Measurements from ENCODE around the gene UBQLN1.

The UBQLN1 gene

DNA sequence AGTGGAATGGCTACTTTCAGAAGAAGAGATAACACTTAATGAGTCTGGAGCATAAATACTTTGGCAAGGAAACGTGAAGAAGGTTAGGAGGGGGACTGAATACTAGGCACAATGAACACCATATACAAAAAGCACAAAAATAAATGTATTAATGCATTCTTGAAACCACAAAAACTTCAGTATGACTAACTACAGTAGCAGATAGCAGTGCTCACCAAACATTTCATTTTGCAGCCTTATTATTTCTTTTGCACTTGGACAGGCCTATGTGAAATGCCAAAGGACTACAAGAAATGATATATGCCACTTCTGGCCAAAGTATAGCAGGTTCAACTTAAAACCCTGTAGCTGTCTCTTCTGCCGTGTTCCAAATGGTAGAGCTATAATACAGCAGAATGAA lies 26.3 kb downstream of the UBQLN1 start:
- no peak for DNase-seq

DNA sequence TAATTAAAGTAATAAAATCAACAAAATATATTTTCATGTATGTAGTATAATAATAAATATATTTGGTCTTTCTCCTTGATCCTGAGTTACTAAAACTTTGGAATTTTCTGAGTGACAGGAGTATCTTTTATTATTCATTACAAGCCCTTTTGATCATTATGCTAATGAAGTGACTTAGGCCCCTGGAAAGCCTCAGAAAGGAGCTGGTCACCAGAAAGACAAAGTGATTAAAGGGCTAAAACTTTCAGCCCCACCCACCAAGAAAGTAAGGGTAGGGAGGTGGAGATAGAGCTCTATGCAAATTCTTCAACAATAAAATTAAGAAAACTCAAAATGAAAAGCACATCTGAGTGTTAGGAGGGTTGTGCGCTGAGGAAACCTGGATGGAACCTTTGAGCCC lies 27.5 kb downstream of the UBQLN1 start:
- DNase-seq, result no peak

DNA sequence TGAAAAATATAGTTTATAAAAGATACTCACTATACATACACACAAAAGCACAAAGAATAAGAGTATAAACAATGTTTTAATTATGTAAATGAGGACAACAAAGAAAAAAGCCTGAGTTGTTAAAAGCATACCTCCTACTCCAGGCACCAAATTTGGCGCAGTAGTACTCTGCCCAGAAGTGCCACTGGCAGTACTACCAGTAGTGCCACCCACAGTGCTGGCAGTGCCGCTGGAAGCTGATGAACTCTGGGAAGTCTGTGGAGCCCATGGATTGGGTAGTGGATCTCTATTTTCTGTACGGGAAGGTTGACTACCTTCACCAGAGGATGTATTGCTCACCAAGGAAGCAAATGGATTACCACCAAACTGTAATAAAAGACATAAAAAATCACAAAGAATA lies 30.2 kb downstream of the UBQLN1 start:
- DNase-seq, result no peak

DNA sequence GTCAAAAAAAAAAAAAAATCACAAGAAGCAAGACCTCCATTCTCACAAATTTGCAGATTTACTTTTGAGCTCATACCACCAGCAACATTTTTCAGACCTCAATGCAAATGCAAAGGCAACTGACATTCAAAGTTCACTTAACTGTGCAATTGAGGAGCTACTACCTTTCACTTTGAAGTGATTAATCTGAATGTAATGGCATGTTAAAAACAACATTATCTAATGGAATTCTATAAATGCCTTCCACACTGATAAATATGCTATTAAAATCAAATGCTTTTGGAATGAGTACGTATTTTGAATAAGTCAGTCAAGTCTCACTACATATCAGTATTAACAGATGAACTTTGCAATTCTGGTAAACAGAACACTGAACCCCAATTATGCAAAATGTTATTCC lies 32.3 kb downstream of the UBQLN1 start:
- DNase-seq, result no peak

DNA sequence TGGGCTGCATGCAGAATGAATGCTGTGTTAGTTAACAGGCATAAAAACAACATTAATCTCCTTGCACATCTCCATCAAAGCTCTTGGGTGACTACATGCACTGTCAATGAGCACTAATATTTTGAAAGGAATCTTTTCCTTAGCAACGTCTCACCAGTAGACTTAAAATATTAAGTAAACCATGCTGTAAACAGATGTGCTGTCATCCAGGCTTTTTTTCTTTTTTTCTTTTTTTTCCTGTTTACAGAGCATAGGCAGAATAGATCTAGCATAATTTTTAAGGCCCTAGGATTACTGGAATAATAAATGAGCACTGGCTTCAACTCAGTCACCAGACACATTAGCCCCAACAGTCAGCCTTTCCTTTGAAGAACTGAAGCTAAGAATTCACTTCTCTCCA lies 36.3 kb downstream of the UBQLN1 start:
- DNase-seq, result no peak

DNA sequence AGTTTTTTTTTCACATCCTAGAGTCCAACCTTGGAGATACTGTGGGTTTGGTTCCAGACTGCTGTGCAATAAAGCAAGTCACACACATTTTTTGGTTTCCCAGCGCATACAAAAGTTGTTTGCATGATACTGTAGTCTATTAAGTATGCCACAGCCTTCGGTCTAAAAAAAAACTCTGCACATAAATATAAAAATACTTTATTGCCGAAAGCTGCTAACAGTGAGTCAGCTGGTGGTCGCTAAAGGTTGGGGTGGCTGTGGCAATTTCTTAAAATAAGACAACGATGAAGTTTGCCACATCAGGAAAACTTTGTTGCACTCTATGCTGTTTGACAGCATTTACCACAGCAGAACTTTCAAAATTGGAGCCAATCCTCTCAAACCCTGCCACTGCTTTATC lies 37.4 kb downstream of the UBQLN1 start:
- DNase-seq, result no peak

DNA sequence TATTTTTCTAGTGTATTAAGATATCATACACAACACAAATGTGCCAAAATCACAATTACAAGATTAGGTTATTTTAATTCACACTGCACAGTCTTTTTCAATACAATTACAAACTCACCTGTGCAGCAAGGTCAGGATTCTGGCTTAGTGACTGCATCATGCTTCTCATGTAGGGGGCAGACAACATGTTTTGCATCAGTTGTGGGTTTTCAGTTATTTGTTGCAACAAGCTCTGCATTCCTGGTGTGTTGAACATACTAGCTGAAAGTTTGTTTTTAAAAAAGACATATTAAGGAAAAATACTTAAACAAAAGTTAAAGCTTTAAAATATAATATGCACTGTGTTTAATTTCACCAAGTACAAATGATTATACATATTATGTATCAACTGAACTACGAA lies 38.7 kb downstream of the UBQLN1 start:
- DNase-seq, result no peak

DNA sequence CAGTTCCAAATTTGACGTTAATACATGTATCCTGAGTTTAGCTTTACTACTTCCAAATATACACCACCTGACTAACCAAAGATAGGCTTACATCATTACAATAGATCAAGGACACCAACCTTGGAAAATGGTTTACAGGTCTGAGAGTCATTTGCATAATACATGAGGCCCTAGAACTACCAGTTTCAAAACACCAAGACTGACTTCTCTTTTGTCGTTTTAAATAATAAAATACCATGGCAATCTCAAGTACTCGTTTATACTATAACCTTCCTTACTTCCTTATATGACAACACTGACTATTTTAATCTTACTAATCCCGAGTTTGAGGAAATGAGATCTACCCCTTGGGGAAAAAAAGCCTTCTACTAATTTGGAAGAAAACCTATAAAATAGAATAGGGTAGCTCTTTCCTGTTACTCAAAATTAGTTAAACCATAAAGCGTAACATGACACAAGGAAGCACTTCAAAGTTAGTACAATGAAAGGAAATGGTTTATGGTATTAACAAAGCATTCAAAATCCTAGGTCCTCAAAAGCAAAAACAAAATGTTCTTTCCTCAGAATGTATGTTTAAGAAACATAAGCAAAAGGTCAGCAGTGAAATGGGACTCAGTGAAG lies 42.1 kb downstream of the UBQLN1 start:
- DNase-seq, result no peak

DNA sequence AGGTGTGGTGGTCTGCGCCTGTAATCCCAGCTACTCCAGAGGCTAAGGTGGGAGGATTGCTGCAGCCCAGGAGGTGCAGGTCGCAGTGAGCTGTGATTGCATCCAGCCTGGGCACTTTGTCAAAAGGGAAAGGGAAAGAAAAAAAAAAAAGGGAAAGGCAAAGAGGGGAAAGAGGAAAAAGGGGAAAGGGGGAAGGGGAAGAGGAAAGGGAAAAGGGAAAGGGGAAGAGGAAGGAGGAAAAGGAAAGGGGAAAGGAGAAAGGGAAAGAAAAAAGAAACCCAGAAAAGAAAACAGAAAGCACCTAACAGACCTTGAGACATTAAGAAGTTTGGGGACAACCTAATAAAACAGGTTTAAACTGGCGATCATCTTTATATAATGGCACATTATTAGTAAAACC lies 44.8 kb downstream of the UBQLN1 start:
- DNase-seq, result no peak

DNA sequence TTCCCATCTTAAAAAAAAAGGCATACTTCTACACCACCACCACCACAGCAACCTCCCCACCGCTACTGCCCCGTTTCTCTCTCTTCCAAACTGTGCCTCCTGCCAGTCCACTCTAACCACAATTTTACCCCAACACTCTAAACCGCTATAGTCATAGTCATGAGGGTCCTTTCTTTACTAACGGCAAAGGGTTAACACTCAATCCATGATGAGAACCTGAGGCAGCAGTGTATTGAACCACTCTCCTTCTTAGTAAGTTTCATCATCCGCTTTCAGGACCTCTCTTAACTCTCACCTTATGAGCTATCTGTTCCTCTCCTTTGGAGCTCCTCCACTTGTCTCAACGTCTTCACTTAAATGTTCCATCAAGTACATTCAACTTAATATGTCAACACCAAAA lies 50.8 kb downstream of the UBQLN1 start:
- no peak for DNase-seq

DNA sequence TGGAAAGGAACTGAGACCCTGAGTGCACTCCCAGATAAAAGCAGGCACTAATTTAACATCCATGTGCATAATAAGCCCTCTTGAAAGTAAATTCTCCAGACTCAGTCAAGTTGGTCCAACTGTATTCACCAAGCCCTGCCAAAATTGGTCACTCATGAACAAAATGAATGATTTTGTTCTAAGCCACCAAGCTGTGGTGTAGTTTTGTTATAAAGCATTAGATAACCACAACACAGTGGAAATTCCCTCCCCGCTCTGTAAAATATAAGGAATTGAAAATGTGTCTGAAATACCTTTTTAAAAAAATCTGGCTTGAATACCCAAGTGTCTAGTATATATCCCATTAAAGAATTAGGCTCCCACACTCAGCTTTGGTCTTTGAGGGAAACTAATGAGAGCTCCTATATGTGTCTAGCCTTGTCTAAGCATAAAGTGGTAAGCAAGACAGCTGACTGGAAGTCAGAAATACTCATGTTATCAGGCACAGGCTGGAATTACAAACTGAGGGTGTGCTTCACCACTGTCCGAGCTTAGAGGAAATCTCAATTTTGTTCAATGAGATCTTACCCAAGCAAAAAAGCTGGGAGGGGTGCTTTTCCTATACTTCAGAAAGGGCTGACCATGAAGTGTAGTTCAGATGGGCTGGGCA lies 51.6 kb downstream of the UBQLN1 start:
- no peak for DNase-seq

DNA sequence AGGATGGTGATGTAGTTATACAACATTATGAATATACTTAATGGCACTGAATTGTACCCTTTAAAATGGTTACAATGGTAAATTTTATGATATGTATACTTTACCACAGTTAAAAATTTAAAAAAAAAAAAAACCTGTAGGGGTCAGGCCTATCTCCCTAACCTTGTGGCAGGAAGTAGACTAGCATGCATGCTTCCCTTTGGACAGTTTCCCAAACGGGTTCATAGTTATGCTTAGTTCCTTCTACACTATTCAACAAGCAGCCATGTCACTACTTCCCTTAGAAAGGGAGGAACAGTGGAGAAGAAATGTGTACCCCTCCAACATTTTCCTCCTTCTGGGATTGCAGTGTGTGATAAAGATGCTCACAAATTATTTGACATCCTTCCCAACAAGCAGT lies 52.3 kb downstream of the UBQLN1 start:
- no peak for DNase-seq

DNA sequence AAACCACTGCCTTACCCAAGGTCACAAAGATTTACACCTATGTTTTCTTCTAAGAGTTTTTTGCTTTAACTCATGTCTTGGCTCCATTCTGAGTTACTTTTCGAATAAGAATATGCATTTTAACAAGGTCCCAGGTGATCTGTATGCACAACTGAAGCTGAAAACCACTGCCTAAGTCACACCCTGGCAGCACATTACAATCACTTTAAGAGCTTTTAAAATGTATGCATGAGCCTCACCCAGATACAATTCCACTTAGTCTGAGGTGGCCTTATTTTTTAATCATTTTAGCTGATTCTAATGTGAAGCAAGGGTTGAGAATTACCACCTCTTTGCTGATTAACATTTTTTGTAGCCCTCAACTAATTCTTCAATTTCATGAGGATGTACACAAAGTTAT lies 55.3 kb downstream of the UBQLN1 start:
- no peak for DNase-seq

DNA sequence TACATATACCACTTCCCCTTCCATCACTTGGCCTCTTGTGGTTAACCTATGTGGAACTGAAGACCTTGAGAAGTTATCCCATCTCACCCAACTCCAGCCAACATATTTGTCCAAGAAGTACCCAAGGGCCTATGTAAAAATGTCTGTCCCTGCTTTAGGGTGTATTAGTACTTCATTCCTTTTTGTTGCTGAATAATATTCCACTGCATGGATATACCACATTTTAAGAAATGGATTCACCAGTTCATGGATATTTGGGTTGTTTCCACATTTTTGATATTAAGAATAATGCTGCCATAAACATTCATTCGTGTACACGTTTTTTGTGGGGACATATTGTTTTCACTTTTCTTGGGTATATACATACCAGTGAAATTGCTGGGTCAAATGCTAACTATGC lies 56.2 kb downstream of the UBQLN1 start:
- DNase-seq, result no peak

DNA sequence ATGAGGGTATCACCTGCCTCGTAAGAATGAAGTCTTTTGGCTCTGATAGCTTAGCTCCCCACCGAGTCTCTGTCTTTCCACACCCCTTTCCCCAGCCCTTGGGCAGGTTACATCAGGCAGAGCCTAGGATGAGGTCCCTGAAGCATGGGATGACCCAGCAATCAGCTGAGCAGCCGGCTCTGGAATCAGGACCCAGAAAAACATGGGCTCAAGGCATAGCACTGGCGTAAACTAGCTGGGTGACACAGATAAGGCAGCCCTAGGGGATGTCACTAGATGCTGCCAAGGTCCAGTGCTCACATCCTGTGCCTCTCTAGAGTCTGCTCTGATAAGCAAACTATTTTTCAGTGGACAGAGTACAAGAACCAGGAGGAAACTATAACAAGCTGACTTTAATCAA lies 58.2 kb downstream of the UBQLN1 start:
- no peak for DNase-seq

DNA sequence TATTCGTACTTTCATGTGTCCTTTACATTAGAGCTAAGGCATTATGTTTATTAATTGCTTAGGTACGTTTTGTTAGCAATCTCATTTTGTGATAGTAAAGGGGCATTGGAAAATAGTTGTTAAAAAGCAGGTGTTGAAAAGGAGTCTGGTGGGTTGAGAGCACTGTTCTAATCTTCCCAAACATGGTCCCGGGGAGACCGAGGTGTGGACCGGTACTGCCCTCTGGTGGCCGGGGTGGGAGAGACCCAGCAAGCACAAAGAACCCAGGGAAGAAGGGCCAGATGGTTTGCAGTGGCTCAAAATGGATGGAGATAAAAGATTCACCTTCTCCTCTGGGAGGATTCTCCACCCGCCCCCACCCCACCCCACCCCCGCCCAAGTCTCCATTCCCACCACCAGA lies 58.7 kb downstream of the UBQLN1 start:
- DNase-seq, result peak; percentile 4

DNA sequence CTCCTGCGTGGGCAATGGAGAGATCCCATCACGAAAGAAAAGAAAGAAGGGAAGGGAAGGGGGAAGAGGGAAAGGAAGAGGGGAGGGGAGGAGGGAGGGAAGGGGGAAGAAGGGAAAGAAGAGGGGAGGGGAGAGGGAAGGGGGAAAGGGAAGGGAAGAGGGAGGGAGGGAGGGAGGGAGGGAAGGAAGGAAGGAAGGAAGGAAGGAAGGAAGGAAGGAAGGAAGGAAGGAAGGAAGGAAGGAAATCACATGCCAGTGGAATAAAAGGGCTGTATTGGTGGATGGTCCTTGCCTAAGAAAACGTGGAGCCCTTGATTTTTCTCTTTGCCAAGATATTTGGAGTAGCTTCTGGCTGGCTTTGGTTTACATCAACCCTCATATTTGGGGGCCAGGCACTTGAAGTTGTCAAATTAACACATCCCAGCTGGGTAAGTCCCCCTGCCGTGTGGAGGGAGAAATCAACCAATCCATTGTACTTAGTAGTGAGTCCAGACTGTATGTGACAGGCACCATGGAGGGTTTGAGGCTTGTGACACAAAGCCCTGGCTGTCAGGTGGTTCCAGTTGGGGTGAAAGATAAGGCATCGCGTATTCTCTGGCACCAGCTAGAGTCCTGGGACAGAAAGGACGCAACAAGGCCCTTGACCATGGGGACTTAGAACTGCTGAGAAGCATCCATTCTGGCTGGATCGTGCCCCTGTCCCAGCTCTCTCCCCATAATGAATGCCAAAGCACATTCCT lies 61.1 kb downstream of the UBQLN1 start:
- DNase-seq, result no peak

DNA sequence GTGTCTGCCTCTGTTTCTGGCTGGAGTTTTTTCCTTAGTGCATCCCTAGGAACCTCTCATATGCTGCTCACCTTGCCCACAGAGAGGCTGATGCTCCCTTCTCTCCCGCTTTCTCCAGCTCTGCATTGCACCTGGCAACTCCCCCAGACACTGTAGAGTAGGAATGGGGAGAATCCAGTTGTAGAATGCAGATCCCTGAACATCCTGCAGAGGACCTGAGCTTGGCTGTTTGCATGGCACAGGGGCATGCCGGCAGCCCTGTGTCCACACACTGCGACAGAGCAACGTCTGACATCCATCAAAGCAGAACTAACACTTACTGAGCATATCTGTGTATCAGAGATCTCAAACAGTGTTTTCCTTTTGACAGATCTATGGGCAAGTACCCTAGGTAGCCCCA lies 65.0 kb downstream of the UBQLN1 start:
- no peak for DNase-seq

DNA sequence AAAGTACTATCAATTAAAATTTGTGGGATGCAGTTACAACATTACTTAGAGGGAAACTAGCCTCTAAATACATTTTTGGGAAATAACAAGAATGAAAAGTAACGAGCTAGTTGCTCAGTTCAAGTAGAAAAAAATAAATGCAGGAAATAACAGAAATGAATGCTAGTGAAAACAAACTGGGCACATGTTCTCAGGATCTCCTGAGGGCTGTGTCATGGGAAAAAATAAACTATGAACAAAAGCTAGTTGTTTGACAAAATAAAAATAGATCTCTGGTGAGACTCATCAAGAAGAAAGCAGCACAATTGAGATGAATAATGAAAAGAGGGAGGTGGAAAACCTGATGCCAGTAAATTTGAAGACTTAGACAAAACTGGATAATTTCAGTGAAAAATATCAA lies 68.5 kb downstream of the UBQLN1 start:
- no peak for DNase-seq

DNA sequence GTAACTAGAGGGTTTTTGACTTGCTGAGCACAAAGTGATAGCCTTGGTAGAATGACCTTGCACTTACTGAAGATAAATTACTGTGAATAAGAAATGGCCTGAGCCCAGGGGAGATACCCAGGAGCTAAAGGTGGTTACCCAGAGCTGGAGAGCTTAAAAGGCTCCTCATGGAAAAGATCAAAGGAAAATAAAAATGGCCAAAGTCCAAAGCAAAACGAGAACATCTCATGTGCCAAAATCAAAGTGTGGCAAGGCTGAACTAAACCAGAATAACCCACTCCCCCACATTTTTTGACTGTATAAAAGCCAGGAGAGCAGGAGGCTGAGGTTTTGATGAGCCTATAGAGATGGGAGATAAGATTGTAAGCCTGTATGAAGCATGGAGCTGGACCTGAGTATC lies 70.4 kb downstream of the UBQLN1 start:
- DNase-seq, result no peak

DNA sequence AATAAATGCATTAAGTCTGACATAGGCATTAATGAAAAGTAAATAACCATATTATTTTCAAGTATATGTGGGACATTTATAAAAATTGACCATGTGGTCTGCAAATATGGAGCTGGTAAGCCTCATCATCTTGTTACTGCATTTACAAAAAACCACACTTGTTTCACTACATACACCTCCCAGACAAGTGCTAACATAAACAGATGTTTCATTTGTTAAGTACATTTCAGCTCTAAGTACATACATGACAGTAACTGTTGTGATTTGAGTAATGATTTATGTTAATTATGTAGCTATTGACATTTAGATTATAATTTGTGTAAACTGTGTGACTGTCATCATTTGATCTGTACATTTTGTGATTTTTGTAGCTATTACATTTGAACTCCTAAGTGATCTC lies 70.9 kb downstream of the UBQLN1 start:
- DNase-seq, result no peak

DNA sequence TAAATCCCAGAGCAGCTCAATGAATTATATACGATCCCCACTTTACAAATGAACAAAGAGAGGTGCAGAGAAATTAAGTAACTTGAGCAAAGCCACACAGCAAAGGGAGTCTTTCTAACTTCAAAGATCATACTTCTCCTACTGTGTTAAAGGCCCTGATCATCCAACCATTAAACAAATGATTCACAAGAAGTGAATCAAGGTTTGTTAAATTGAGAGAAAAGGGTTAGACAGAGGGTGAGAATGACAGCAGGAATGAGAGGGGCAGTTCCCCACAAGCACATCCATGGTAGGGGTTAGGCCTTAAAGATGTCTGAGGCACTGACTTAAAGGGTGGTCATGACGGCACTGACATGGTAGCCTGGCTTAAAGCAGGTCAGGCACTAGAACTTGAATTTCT lies 74.1 kb downstream of the UBQLN1 start:
- no peak for DNase-seq

DNA sequence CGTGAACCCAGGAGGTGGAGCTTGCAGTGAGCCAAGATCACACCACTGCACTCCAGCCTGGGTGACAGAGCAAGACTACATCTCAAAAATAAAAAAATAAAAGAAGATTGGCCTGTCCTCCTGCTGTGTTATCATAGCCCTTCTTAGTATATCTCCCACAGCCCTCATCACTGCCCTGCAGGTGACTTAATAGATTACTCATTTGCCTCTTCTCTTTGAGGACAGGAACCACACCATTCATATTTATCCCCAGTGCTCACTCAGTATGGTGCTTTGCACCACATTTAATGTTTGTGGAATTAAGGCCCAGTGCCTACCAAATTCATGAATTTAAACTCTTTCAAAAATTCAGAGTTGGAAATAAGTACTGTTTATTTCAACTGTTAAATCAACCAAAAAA lies 74.5 kb downstream of the UBQLN1 start:
- no peak for DNase-seq

DNA sequence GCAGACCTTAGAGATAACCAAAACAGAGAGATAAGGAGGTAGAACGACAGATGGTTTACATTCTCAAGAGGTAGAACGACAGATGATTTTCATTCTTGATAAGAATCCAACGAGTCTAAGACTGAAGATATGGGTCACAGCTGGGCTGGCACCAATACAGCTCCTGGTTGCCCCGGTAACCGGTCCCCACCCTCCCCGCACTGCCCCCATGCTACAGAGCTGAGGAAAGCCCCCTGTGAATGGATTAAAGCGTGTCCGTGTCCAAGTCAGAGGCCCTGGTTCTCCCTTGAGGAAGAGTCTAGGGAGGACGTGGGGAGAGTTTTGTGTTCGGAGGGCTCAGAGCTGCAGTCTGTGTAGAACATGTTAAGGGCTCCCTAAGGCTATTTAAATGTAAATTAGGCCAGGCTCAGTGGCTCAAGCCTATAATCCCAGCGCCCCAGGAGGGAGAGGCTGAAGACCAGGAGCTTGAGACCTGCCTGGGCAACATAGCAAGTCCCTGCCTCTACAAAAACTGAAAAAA lies 76.8 kb downstream of the UBQLN1 start:
- no peak for DNase-seq

Measured in NCI-H1092 treated with DMSO at 0.1 percent for 48 hours (cell line).